ENCODE results near the gene TRAF2.

TRAF2 gene

GRCh38 chr9:136910197-136910900 lies 24.0 kb downstream of the TRAF2 start:
- in situ Hi-C loops (cut with HindIII; ENCODE audit: low sequenced_read_pairs) = no loop called here
- H3K4me3 ChIP-seq (ENCODE audit: low read depth, low read length) = no peak overlapping the region
- no peak for TF ChIP-seq CTCF (IDR thresholded peaks at IDR 0.05; ENCODE audit: low read depth, low read length)
- DNase-seq (ENCODE audit: low read depth, low spot score) = no peak

DNA sequence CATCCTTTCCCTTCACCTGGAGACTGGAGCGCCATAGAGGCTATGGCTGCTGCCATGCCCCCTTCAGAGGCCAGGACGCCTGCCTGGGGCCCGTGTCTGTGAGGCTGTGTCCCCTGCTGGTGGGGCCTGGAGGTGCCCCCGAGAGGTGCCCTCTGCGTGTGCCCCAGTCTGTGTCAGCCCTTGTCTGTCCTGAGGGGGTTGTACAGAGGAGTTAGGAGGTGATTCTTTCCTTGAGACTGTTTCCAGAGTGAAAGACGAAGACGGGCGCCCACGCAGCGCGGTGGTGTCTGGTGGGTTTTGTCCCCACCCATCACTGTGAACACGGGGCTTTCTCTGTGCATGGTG lies 24.6 kb downstream of the TRAF2 start:
- in situ Hi-C loops (cut with HindIII; ENCODE audit: low sequenced_read_pairs) = no loop called here
- no peak for DNase-seq (ENCODE audit: low read depth, low spot score)
- H3K4me3 ChIP-seq (ENCODE audit: low read depth, low read length) = no peak overlapping the region
- no peak for TF ChIP-seq CTCF (IDR thresholded peaks at IDR 0.05; ENCODE audit: low read depth, low read length)

DNA sequence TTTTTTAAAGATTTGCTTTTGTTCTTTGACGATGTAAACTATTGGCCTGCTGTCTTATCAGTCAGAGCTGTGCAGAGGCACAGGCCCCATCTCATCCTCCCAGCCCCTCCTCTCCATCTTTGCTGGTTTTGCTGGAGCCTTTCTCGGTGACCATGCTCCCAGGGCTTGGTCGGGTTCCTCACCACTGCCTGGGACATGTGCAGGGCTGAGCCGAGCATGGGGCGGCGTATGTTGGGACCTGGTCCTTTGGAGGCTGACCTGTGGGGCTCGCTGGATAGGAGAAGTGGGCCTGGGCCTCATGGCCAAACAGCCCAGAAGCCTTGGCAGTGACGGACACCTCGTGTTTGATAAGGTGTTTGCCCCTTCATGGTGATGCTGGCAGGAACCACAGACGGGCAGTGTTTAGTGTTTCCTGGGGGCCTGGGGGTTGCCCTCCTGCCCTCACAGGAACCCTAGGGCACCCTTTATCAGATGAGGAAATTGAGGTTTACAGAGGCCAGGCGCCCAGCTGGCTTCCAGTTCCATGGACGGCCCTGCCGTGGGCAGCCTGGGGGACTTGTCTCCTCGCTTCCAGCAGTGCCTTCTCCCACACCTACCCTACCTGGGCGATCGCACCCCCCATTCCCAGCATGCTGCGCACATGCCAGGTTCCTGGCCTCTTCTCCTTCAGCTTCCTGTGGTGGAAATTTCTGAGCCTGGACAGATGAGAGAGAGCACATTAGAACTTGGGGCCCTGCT lies 27.6 kb downstream of the TRAF2 start:
- no peak for TF ChIP-seq CTCF (IDR thresholded peaks at IDR 0.05; ENCODE audit: low read depth, low read length)
- H3K4me3 ChIP-seq (ENCODE audit: low read depth, low read length) = no peak overlapping the region
- DNase-seq (ENCODE audit: low read depth, low spot score) = no peak
- in situ Hi-C loops (cut with HindIII; ENCODE audit: low sequenced_read_pairs) = no loop called here

DNA sequence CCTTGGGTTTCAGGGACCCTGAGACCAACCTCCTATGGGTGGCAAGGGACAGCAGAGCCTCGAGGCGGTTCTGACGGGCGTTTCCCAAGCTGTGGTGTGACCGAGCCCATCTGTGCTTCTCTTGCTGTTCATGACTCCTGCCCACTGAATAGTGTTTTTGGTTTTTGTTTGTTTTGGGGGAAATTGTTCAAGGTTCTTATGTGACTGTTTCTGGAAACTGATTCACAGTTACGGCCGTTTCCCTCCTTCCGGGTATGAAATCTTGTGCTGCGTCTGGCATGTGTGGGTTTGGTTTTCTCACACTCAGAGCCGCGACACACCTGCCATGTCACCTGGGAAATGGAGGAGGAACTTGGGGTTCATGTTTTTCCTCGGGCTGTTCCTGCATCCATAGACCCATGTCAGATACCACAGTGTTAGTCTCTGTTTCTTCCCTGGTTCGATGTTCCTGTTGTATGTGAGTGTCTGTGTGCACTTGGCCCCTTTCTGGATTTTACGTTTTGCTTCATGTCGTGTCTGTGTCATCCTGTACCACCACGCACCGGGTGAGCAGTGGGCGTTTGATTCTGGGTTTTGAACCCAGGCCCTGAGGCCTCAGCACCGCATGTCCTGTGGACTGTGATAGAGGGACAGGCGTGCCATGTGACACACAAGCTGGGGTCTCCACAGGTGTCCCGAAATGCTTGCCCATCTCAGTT lies 29.5 kb downstream of the TRAF2 start:
- DNase-seq (ENCODE audit: low read depth, low spot score) = no peak
- TF ChIP-seq CTCF (IDR thresholded peaks at IDR 0.05; ENCODE audit: low read depth, low read length) = no peak
- in situ Hi-C loops (cut with HindIII; ENCODE audit: low sequenced_read_pairs) = no loop called here
- H3K4me3 ChIP-seq (ENCODE audit: low read depth, low read length) = no peak overlapping the region

GRCh38 chr9:136916330-136917184 lies 30.2 kb downstream of the TRAF2 start:
- H3K4me3 ChIP-seq (ENCODE audit: low read depth, low read length) = no peak overlapping the region
- DNase-seq (ENCODE audit: low read depth, low spot score) = no peak
- TF ChIP-seq CTCF (IDR thresholded peaks at IDR 0.05; ENCODE audit: low read depth, low read length) = no peak
- in situ Hi-C loops (cut with HindIII; ENCODE audit: low sequenced_read_pairs) = no loop called here

DNA sequence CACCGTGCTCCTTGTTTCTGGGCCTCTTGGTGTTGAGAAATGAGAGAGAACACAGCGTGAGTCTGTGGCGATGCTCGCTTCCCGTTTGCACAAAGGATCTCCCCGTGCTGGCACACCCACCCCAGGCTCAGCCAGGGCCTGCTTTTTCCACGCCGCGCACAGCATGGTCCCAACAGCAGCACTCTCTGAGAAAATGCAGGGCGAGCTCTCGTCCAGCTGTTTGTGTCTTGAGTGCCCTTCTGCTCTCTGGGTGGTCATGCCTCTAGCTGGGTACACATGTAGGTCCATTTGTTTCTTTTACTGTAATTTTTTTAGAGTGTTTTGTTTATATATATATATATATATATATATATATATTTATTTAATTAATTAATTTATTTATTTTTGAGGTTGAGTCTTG lies 31.6 kb downstream of the TRAF2 start:
- no peak for DNase-seq (ENCODE audit: low read depth, low spot score)
- no peak overlapping the region for H3K4me3 ChIP-seq (ENCODE audit: low read depth, low read length)
- TF ChIP-seq CTCF (IDR thresholded peaks at IDR 0.05; ENCODE audit: low read depth, low read length) = no peak
- in situ Hi-C loops (cut with HindIII; ENCODE audit: low sequenced_read_pairs) = no loop called here

Measured in astrocyte of the spinal cord (primary cell).